ENCODE data around the gene KRT8. TPM values are rescaled to one million over a fixed set of nuclear protein-coding genes. Genes with fewer than 3 reads are reported as not detected.
"Not testable (repeated sequence)": the region's sequence is repeated elsewhere in the genome, so short reads cannot be mapped to it uniquely, and the experiment has no call there.

The KRT8 gene
- total RNA-seq, 1 donor from 2014 or later = 1,446 TPM

DNA sequence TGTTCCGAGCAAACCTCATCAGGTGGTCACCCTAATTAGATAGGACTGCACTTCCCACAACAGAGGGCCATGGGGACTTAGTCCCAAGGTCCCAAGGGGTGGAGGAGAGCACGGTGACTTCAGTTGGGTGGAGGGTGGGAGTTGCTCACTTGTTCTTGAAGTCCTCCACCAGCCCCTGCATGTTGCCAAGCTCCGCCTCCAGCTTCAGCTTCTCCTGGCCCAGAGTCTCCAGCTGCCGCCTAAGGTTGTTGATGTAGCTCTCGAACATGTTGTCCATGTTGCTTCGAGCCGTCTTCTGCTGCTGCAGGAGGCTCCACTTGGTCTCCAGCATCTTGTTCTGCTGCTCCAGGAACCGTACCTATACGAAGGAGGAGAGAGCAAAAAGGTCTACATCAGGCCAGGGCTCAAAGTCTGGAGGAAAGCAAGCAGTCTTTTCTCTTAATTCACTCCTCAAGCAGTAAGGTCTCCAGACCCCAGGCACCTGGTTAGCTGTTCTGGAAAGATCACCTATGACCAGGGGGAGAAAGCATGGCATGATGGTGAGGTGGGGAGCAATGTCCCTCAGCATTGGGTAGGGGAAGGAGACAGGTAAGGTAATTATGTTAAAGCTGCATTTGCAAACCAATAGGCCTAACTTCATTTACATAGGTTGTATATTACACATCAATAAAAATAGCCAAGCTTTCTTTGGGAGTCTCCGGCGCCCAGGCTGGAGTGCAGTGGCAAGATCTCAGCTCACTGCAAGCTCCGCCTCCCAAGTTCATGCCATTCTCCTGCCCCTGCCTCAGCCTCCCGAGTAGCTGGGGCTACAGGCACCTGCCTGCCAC, 2.9 kb downstream of the KRT8 start:
- no peak for DNase-seq (ENCODE audit: low spot score)

DNA sequence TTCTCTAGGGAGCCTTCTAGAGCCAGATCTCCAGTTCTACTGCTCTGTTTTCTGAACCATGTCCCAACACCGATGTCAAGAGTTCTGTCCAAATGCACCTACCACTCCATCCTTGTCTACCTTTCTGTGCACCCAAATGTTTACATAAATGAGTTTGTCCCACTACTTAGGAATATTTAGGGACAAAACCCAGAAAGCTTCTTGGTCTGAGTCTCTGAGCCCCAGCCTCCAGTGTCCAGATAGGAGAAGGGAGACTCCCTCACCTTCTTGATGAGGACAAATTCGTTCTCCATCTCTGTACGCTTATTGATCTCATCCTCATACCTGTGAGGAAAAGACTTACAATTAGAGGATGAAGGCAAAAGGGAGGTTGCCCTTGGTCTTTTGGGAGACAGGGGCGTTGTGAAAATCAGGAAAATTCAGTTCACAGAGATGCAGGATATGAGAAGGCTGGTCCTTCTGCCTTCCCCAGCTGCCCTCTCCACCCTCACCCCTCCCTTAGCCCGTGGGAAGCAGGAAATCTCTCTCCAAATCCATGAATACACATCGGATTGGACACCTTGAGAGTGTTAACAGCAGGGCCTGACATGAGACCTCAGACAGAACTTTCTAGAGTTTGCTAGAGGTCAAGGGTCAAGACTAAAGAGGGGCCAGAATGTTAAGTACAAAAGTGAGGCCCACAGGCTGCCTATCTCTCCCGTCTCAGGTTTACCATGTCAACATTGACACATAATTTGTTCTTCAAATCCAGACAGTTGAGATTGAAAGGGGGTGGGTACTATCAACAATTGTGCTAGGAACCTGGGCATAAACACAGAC, 3.8 kb downstream of the KRT8 start:
- DNase-seq (ENCODE audit: low spot score) = no peak

- no peak for DNase-seq (ENCODE audit: low spot score)
Observed at GRCh38 chr12:52900166-52900895, 4.5 kb downstream of the KRT8 start.

DNA sequence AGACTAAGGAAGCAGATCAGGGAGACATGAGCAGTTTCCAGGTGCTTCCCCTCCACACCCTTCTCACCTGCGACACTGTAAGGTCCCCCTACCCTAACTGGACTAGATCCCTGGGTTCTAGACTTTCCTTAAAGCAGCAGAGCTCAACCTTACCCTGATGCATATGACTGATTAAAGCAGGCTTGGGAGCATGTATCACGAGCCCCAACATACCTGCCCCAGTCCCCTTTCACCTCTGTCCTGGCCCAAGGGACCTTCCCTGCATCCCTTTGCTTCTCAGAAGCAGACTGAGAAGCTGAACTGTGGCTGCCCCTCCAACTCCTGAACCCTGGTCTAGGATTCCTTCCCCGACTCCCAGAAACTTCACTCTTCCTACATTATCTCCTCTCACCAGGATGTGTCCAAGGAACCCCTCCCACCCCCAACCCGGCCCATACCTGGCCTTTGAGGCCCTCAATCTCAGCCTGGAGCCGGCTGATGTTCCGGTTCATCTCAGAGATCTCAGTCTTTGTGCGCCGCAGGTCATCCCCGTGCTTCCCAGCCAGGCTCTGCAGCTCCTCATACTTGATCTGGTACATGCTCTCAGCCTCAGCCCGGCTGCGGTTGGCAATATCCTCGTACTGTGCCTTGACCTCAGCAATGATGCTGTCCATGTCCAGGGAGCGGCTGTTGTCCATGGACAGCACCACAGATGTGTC, 5.4 kb downstream of the KRT8 start:
- DNase-seq (ENCODE audit: low spot score) = no peak

GRCh38 chr12:52896190-52897100, 8.4 kb downstream of the KRT8 start:
- no peak for DNase-seq (ENCODE audit: low spot score)

- no peak for DNase-seq (ENCODE audit: low spot score)
Observed at GRCh38 chr12:52895726-52896189, 9.1 kb downstream of the KRT8 start.

DNA sequence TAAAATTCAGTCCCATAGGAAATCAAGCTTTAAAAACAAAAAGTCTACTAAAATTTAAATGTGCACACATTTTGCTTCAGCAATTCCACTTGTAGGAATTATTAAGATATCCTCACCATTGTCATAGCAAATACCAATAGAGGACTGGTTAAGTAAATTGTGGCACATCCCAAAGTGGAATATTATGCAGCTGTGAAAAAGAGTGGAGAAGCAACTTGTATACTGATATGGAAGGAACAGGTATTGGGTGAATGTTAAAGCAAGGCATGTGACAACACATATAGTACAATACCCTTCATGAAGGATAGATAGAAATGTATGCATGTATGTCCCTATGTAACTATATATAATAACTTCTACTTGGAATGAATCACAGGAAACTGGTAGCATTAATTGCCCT, 11.9 kb downstream of the KRT8 start:
- DNase-seq (ENCODE audit: low spot score) = no peak

GRCh38 chr12:52892207-52892852, 12.5 kb downstream of the KRT8 start:
- no peak for DNase-seq (ENCODE audit: low spot score)

DNA sequence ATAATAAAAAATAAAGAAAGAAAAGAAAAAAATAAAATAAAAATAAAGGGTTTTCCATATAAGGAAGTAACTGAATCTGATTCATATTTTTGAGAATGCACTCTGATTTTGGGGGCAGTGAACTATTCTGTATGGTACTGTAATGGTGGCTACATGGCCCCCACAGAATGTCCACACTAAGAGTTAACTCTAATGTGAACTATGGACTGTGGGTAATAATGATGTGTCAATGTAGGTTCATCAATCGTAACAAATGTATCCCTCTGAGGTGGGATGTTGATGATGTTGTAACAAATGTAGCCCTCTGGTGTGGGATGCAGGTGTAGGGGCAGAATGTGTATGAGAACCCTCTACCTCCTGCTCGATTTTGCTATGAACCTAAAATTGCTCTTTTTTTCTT, 13.8 kb downstream of the KRT8 start:
- no peak for DNase-seq (ENCODE audit: low spot score)

- no peak for DNase-seq (ENCODE audit: low spot score)
Observed at GRCh38 chr12:52890417-52890816, 14.5 kb downstream of the KRT8 start.

- peak; percentile 84 for DNase-seq (ENCODE audit: low spot score)
Observed at GRCh38 chr12:52884526-52885293, 20.2 kb downstream of the KRT8 start.

GRCh38 chr12:52880499-52880898, 24.4 kb downstream of the KRT8 start:
- not testable (repeated sequence) for DNase-seq (ENCODE audit: low spot score)

GRCh38 chr12:52879394-52880351, 25.2 kb downstream of the KRT8 start:
- peak; percentile 85 for DNase-seq (ENCODE audit: low spot score)

DNA sequence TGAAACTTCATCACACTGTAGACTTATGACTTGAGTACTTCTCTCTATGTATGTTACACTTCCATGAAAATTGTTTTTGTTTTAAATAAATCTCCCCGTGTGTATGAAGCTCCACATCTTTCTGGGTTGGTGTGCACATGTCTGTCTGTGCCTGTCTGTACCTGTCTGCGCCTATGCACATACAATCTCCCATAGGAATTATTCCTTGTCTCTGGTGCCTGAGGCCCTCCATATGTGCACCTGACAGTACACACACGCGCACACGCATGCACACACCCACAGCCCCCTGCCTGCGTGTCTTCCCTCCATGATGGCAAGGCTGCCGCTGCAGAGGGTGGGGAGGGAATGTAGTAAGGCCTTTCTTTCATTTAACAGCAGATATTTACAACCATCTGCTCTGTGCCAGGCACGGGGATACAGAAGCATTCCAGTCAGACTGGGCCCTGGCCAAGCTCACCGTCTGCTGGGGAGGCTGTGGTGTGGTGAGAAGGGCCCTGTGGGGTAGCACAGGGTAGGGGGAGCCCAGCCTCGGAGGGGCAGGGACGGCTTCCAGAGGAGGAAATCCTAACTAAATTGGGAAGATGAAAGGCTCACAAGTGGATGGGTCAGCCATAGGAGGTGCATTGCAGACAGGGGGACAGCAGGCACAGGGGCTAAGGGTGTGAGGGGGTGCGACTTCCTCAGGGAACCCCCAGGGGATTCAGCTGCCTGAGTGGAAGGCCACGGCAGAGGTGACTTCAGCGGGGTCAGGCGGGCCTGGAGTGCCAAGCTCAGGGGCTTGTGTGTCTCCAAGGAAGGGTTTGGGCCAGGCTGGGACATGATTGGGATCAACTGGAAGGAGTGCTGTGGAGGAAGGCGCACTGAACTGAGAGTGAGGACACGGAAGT, 26.1 kb downstream of the KRT8 start:
- no peak for DNase-seq (ENCODE audit: low spot score)

- DNase-seq (ENCODE audit: low spot score) = no peak
Observed at GRCh38 chr12:52877242-52877641, 27.6 kb downstream of the KRT8 start.

DNA sequence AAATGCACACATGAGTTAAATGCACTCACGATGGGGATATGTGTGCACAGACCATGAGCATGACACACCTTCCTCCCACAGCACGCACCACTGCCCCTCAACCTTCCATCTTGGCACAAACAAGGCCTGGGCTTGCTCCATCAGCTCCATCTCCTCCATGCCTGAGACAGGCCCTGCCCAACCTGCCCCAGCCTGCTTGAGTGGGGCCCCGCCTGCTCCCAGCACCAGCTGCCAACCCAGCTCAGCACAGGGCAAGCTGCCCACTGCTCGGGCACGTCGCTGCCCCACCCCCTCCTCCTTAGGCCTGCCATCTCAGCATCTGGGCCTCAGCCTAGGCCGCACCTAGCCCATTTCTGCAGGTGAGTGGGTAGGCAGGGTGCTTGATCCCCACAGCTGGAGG, 28.5 kb downstream of the KRT8 start:
- DNase-seq (ENCODE audit: low spot score) = no peak

Measured in mucosa of gallbladder (tissue), 1 donor.